NK-92 treated with Interleukin-12 subunit alpha and Interleukin-12 subunit beta, amount 100 ng/mL, for 24 hours (cell line): ENCODE results near the gene PRICKLE2.

Experiments
- DNase-seq: peaks from one replicate; lab custom pipeline; 2025; lab: John Stamatoyannopoulos, UW

Gene PRICKLE2

DNA sequence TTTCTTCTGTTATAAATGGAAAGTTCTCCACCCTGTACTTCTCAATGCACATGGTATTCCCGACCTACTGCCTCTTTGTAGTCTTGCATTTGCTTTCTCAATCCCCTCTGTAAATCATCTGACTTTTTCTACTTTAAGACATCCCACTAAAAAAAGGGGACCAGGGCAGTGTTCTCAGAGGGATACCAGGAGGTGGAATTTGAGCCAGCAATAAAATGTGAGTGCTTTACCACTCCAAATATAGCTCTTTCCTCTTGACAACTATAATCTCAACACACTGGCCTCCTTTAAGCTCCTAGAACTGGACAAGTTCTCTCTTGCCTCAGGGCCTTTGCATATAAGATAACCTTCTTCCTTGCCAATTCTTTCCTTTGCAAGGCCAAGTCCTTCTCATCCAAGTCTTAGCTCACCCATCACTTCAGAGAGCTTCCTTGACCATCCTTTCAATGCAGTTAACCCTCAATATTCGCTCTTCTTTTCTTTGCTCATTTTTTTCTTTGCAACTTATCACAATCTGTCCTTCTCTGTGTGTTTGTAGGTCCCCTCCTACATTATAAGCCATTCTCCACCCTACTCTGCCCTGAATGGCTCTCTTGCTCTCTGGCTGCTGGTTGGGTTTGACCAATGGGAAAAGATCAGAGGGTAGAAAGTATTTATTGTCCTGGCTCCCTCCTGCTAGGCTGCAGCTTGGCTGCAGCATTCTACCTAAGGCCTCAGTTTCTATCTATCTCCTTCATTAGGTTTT, 93.4 kb downstream of the PRICKLE2 start:
- DNase-seq: no peak

DNA sequence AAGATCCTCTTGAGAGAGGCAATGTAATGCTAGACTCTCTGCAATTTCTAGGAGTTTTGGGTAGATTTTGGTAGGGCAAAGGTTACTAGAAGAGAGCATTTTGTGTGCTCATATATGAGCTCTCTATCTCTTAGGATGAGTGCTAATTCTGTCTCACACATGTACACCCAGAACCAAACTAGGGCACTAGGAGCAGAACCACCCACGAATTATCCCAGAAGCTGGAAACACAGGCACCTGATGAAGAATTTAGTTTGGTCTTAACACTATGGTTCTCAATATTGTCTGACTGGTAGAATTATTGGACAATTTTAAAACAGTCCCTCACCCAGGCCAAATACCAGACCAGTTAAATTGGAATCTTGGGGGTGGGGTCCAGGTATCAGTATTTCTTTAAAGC, 94.8 kb downstream of the PRICKLE2 start:
- DNase-seq: no peak

DNA sequence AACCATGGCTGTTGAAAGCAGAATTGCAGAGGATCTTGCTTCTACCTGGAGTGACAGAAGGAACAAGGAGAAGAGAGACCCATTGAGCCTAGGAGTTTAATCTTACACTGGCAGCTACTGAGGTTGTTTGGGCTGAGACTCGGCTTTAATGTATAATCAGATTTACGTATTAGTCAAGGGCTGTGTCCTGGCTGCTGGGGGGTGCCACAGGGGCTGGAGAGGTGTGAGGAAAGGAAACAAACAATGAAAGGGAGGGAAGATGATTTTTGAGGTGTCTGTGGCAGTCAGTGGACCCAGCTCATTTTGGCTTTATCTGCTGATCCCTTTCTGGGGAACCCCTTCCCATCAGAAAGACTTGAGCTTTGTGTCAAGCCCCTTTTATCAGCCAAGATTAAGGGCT, 95.7 kb downstream of the PRICKLE2 start:
- no peak for DNase-seq

DNA sequence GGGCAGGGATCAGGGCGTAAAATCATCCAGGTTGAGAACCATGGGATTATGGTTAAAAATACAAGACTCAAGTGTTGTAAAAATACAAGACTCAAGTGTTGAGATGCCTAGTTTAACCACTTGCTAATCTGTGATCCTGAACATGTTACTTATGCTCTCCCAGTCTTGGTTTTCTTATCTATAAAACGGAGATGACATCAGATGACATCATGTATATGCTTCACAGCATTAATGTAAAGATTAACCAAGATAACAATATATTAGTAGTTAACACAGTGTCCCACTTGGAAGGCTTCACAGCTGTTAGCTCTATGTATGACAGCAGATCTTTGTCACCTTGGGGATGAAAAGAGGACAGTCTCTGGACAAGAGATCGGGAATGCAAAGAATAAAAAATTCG, 96.2 kb downstream of the PRICKLE2 start:
- DNase-seq: no peak

DNA sequence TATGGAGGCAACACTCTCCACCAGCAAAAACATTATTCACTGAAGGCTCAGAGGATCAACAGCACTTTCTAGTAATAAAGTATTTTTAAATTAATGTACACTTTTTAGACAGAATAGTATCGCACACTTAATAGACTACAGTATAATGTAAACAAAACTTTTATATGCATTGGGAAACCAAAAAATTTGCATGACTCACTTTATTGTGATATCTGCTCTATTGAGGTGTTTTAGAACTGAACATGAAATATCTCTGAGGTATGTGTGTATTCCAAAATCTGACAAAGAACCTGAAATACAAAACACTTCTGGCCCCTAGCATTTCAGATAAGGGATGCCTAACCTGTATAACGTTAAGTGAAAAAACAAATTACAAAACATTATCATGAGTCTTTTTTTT, 99.7 kb downstream of the PRICKLE2 start:
- DNase-seq: no peak

- no peak for DNase-seq
Measured at GRCh38 chr3:64123931-64124330, 101.3 kb downstream of the PRICKLE2 start.

GRCh38 chr3:64122476-64122875, 102.8 kb downstream of the PRICKLE2 start:
- no peak for DNase-seq

- DNase-seq: no peak
Measured at GRCh38 chr3:64121750-64122311, 103.4 kb downstream of the PRICKLE2 start.

DNA sequence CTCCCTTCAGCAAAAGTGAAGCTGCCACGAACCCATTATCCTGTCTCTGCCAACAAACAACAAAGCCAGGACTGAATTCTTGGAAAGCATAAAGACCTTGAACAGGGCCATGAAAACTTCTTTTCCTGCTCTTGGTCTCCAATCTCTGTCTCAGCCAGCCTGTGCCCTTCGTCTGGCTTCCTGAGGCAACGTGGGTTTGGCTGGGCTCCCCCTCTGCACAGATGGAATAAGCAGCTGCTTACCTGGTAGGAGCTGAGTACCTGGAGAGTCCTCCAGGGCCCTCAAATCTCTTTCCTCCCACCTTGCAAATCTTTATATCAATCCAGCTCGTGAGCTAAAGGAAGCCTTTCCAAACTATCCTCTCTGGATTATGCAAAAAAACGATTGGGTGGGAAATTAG, 104.4 kb downstream of the PRICKLE2 start:
- no peak for DNase-seq

- no peak for DNase-seq
Measured at GRCh38 chr3:64117483-64117882, 107.8 kb downstream of the PRICKLE2 start.

DNA sequence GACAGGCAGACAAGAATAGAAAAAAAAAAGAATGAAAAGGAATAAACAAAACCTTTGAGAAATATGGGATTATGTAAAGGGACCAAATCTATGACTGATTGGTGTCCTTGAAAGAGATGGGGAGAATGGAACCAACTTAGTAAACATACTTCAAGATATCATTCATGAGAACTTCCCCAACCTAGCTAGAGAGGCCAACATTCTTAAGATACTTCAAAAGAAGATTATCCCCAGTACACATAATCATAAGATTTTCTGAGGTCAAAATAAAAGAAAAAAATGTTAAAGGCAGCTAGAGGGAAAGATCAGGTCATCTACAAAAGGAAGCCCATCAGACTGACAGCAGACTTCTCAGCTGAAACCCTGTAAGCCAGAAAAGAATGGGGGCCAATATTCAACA, 110.6 kb downstream of the PRICKLE2 start:
- DNase-seq: no peak

DNA sequence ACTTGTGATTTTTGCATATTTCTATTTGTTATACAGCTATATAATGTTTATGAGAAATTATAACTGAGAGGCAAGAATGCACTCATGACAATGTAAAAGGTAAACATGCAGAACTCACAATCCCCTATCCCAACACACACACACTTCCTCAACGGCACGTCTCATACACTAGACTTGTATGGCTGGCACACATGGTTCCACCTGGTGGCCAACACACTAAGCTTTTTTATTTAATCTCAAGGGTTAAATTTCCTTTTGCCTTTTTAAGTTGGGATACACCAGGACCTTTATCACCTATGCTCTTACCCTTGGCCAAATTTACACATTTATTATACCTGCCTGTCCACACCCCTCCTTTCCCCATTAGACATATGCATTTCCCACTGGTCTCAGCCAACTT, 113.4 kb downstream of the PRICKLE2 start:
- no peak for DNase-seq

DNA sequence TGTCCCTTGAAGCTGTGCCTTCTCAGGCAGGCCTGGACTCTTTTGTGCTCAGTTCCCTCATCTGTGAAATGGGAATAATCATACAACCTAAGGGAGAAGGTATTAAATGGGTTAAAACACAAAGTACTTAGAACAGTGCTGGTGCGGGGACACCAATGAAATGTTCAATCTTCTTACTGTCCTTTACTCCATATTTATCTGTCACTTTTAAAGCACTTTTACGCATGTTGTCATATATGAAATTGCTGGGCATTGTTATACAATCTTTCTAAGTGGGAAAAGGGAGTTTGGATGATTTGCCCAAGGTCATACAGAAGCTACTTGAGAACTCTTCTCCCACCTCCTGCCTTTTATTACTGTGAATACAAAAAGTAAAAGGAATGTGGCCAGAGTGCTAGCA, 114.2 kb downstream of the PRICKLE2 start:
- DNase-seq: no peak

- DNase-seq: no peak
Measured at GRCh38 chr3:64110071-64110470, 115.2 kb downstream of the PRICKLE2 start.

DNA sequence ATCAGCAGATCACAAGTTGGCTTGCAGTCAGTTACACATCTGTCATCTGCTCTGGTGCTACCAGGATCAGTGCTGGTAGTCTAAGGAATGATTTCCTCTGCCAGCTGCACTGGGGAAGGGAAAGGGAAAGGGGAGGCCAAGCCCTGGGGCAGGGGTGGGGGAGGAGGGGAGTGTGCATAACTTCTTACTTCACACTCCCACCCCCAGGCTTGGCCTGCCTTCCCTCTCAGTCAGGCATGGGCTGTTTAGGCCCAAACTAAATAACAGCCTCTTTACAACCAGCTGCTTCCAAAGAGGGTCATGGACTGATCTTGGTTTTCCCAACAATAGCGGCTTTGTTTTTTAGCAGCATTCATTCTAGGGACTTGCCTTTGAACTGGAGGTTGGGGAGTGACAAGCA, 115.8 kb downstream of the PRICKLE2 start:
- no peak for DNase-seq

- DNase-seq: no peak
Measured at GRCh38 chr3:64108784-64109317, 116.4 kb downstream of the PRICKLE2 start.

DNA sequence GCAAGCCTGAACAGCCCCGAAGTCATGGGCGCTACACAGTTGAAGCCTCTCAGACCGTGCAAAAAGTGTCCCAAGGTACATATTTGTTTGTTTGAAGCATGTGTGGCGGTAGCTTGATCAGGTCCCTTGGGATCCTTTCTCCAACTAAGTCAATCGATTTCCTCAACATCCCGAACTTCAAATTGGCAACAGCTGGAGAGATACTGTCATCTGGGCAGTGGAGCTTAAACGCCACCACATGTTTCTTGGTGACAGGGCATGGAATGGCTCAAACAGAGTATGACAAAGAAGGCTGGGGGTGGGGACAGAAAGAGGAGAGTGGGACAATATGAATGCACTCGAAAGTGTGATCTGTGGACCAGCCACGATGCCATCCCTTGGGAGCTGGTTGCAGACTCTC, 117.0 kb downstream of the PRICKLE2 start:
- no peak for DNase-seq

DNA sequence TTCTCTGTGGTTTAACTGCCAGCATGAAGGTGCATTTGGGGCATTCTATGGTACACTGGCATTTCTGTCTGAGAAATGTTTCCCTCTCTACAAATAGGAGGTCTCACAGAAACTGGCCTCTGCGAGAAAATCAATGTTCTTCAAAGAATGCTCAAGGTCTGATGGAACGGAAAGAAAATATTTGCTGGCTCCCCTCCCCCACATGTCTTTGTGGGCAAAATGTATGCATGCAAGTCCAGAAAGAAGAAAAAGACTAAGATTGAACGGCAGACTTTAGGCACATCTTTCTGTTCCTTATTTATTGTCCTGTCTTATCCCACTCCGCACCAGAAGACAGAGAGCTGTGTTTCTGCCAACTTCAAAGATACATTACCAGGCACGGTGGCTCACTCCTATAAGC, 118.1 kb downstream of the PRICKLE2 start:
- no peak for DNase-seq

DNA sequence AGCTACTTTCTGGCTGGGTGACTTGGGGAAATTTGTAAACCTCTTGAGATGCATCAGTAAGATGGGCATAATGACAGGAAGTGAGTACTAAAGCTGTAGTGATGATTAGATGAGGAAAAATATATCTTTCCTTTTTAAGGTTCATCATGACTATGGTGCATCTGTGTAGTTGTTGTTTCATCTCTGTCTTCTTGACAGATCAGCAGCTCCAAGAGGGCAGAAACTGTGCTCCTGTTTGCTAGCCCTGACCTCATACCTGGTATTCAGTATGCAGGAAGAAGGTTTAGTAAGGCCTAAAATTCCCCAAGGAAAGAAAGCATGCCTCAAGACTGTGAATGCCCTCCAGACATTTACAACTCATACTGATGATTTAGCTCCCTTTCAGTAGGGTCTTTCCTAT, 119.5 kb downstream of the PRICKLE2 start:
- no peak for DNase-seq

GRCh38 chr3:64104691-64105111, 120.6 kb downstream of the PRICKLE2 start:
- DNase-seq: no peak

DNA sequence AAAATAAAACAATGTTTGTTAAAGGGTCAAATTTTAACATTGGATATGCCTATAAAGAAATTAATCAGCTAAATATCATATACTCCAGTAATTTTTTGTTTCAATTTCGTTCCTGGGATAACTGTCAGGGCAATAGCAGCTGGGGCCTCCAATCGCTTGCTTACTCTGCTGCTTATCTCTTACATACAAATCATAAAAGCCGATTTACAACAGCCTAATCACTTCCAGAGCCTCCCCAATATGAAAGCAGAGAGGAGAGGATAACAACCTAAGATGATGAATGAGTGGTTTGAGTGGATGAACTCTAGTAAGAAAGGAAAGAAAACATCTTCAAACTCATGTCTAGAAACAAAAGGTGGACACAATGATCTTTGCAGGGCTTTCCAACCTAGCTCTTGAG, 121.3 kb downstream of the PRICKLE2 start:
- no peak for DNase-seq

- DNase-seq: no peak
Measured at GRCh38 chr3:64103131-64103530, 122.1 kb downstream of the PRICKLE2 start.

DNA sequence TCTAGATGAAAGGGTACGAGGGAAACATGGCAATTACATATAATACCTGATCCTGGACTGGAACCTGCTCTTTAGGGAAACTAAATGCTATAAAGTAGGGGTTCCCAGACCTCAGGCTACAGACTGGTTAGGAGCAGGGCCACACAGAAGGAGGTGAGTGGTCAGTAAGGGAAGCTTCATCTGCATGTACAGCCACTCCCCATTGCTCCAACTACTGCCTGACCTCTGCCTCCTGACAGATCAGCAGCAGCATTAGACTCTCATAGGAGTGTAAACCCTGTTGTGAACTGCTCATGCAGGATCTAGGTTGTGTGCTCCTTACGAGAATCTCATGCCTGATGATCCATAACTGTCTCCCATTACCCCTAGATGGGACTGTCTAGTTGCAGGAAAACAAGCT, 123.1 kb downstream of the PRICKLE2 start:
- no peak for DNase-seq

GRCh38 chr3:64099316-64099715, 126.0 kb downstream of the PRICKLE2 start:
- no peak for DNase-seq
